ENCODE measurements around the gene CCDC92B. TPM values are rescaled to one million over a fixed set of nuclear protein-coding genes. Genes with fewer than 3 reads are reported as not detected.

The CCDC92B gene
- total RNA-seq, 1 donor from 2014 or later = 0.68 TPM

DNA sequence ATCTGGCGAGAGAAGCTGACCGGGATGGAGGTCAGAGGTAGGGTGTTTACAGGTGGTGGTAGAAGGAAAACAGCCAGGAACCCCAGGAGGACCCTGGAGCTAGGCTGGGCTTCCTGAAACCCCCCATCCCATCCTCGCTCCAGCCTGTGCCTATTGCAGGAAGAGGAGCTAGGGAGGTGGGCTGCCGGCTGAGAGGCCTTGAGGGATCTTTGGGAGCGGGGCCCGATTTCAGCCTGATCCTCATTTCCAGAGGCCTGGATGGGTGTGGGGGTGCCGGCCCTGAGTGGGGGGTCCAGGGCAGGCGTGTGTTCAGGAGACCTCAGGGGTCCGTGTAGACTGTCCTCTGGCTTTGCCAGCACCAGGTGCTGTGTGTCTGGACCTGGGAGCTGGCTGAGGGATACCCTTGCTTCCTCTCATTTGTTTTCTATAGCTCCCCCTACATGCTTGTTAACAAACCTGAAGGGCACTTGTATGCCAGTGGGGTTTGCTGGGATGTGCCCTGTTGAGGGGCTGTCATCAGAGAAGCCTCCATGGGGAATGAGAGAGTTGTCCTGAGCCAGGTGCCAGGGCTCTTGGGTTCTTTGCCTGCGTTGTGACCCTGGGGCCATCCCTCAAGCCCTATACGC, 27.9 kb upstream of the CCDC92B start:
- no peak for ATAC-seq

DNA sequence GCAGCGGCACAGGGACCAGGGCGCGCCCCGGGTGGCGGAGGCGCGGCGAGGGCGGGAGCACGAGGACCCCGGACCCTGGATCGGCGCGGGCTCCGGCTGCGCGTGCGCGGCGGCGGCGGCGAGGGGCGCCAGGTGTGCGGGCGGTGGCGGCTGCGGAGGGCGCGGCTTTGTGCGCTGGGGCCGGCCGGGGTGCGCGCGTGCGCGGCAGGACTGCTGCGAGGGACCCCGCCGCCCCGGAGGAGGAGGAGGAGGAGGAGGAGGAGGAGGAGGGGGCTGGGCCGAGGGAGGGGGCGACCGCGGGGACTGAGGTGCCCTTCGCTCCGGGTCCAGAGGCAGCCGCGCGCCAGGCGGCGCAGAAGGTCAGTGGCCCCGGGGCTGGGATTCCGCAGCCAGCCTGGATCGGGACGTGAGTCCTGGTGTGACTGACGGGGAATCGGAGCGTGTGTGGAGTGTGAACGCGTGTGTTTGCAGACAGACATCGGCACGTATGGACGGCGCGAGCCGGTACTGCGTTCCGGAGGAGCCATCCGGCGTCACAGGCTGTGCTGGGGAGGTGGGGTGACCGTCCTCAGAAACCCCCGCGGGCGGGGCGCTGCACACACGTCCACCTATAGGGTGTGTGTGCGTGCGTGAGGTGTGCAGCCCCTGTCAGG, 27.3 kb upstream of the CCDC92B start:
- peak; percentile 41 for ATAC-seq

DNA sequence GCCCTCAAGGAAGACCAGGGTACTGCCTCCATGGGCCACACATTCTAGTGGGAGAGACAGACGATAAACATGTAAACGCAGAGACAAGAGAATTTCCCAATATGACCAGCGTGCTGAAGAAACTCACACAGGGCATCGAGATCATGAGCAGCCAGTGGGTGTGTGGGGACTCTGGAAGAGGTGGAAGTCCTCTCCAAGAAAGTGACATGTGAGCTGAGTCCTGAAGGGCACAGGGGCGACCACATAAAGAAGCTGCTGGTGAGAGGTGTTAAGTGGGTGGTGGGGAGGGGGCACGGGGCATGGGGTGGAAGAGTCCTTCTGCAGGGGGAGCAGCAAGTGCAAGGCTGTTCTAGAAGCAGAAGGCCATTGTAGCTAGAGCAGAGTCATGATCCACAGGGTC, 25.8 kb upstream of the CCDC92B start:
- ATAC-seq = no peak

DNA sequence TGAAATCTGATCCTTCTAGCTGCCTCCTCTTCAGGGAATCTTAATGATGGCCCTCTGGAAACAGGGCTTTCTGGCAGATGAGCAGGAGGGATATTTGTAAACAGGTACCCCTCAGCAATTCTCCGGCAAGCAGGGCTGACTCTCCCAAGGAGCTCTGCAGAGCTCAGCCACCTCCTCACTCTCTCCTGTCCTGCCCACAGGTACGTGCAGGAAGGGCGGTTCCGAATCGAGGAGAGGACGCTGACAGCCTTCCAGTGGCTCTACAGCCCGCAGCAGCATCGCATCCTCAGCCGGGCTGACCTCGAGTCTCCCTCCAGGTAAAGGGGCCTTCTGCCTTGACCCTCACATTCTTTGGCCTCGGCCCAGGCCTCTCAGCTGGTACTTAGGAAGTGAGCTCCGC, 20.7 kb upstream of the CCDC92B start:
- ATAC-seq = no peak

DNA sequence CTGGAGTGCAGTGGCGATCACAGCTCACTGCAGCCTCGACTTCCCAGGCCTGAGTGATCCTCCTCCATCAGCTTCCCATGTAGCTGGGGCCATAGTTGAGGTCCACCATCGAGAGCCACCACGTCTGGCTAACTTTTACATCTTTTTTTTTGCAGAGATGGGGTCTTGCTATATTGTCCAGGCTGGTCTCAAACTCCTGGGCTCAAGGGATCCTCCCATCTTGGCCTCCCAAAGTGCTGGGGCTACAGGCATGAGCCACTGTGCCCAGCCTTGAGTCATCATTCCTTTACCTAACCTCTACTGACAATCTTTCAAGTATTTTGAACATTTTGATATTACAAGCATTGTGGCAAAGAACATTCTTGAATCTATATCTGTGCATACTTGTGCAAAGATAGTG, 9.4 kb upstream of the CCDC92B start:
- no peak for ATAC-seq

DNA sequence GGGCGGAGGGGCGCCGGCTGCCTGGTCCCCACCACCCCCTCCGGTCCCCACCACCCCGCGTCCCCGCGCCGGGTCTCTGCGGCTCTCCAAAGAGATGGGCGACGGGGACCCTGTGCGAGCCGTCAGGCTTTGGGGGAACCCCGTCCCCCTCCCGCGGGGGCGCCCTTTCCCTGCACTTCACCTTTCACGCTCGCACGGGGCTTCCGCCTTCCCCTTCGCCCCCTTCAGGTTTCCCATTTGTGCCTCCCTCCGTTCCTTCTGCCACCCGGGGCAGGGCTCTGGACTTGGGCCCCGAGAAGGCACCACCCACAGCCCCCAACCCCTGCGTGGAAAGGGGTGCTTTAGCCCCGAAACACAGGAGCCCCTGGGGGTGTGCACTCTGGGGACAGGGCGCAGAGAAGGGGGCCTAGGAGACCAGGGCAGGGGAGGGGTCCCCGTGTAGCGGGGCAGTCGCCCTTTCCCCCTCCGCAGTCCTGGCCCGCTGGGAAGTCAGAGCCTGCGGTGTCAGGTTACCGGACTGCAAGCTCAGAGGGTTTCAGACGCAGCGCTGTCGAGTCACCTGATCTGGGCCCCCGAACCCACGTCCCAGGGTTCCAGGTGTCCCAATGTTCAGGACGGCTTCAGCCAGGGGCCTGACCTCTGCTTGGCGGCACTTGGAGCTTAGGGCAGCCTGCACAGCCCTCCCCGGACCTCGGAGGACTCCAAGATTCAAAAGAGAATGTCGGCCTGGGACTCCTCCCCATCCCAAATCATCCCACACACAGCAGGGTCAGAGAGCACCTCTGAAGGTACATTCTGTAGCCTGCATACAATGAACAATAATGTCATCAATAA, 6.7 kb upstream of the CCDC92B start:
- ATAC-seq = peak; percentile 45

DNA sequence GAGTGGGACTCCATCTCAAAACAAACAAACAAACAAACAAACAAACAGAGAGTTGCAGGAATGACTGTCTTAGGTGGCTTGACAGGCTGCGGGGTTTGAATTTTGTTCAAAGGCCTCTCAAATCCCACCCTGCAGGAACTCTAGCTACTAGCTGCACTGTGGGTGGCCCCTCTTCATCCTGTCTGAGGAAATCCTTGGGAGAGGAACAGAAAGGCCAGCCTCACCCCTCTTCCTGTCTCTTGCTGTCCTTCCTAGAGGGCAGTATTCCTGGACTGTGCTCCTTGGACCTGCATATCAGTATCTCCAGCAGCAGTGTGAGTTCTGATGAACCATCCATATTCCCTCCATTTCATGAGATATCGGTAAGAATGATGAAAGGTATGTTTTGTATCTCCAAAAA, 2.0 kb upstream of the CCDC92B start:
- no peak for ATAC-seq

DNA sequence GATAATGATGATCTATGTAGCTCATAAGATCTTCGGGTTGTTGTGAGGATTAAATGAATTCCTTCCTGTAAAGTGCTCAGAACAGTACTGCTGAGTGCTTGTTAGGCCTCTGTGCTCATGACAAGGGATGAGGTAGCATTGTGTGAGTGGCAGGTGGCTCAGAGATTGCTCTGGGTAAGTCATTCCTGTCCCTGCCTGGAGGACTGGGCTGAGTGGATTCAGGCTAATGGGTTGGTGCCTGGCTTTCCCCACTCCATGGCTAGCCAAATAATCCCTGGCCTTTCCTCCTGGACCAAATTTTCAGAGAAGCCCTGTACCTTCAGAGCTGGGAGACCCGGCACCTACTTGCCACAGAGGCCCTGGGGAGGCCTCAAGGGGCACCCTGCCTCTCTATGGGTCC, 1.3 kb upstream of the CCDC92B start:
- no peak for ATAC-seq

DNA sequence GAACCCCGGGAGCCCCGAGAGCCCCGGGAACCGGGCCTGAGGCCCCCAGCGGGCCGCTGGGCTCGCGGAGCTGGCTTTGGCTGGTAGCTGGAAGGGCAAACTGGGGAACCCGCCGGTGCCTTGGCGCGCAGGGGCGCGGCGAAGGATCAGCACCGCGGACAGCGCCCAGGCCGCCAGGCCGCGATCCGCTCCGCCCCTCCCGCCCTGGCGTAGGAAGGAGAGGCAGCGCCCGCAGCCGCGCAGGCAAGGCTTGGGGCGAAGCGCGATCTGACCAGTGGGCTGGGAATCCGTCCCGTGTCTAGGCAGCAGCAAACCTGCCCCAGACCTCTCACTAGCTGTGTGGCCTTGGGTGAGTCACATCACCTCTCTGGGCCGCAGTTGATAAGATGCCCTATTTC, 331 bp upstream of the CCDC92B start:
- ATAC-seq = peak; percentile 93

DNA sequence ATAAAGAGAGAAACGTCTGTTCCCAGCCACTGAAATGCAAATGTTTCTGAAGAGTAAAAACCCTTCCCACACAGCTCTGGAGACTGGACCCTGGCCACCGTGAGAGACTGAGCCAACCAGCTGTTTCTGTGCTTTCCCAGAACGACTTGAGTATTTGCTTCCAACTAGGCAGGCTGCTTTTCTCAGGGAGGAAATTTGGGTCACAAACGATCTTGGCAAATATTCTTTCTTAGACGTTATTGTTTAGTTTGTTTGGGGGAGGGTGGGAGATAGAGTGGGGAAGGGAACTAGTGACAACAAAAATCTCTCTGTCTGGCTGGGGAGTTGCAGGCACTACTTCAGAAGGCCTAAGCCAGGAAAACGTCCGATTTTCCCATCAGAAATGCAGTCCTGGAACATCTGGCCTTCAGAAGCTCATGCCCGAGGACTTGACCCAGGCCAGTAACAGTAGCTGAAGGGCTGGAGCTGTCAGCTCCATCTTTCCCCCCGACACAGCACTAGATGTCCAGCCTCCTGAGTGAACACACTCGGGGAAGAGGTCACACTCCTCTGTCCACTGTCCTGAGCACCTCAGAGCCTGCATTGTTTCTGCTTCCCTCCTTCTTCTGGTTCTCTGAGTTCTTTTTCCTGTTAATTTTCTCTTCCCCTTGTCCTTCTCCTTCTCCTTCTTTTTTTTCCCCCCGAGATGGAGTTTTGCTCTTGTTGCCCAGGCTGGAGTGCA, 4.0 kb downstream of the CCDC92B start:
- no peak for ATAC-seq

DNA sequence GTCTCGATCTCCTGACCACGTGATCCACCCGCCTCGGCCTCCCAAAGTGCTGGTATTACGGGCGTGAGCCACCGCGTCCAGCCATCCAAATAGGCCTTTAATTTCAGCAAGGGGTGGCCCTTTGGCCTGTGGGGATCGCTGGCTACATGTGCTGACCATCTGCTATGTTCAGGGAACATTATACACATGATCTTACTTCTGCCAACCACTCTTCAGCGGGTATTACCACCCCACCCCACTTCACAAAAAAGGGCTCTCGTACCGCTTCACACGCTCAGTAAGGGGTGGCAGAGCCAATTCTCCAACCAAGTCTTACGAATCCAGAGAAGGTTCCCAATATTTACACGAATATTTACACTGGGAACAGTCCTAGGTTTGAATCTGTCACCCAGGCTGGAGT, 11.8 kb downstream of the CCDC92B start:
- no peak for ATAC-seq

DNA sequence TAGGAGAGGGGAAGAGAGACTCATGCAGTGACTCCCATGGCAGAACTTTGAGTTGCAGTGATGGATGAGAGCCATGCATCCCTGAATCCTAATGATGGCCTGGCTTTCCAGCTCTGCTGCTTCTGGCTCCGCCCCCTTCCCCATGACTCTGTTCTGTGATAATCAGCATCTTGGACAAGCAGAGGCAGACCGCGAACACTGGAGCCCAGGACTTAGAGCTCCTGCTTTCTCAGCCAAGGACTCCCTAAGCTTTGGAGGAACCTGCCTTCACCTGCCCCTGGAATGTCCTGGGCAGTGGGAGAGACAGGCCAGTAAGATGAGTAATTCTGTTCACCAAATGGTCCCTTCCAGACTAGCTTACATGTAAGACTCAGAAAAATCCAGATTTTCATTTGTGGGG, 12.5 kb downstream of the CCDC92B start:
- peak; percentile 75 for ATAC-seq

DNA sequence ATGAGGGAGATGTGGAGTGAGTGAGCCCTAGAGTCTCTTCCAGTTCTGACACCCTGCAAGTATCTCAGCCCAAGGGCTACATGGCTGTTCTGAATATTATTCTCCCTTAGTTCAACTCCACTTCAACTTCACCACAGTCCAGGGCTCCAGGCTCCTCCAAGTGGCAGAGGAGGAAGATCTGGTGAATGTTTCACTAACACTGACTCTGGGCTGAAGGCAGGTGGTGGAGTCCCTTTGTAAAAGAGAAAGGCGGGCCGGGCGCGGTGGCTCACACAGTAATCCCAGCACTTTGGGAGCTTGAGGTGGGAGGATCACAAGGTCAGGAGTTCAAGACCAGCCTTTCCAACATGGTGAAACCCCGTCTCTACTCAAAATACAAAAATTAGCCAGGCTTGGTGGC, 13.6 kb downstream of the CCDC92B start:
- ATAC-seq = no peak

DNA sequence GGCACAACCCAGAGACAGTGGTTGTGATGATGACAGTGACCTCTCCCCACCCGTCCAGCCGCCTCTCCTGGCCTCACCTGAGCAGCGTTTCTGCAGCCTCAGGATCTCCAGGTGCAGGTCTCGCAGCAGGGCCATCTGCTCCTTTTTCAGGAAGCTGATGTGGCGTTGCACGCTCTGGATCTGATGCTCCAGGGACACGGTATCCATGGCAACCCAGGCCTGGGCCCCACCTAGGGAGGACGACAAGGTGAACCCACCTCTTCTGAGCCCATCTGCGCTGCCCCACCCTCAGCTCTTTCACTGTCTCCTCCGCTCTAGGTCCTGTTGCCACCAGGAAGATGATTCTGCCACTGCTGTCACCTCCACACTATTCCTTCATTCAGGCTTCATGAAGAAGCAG, 14.5 kb downstream of the CCDC92B start:
- no peak for ATAC-seq

DNA sequence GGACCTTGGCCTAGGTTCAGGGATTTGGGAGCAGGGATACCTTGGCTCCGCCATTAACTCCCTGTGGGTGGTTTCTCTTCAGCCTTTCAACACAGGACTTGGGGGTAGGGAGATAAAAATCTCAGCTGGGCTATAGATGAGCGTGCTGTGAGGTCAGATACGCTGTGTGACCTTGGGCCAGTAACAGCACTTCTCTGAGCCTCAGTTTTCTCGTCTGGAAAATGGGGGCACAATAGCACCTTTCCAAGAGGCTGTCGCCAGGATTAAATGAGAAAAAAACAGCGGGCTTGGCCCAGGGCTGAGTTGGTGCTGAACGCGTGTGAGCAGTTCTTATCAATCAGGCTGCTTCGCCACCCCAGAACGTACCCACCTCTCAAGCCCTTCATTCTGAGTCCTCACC, 17.6 kb downstream of the CCDC92B start:
- ATAC-seq = no peak

DNA sequence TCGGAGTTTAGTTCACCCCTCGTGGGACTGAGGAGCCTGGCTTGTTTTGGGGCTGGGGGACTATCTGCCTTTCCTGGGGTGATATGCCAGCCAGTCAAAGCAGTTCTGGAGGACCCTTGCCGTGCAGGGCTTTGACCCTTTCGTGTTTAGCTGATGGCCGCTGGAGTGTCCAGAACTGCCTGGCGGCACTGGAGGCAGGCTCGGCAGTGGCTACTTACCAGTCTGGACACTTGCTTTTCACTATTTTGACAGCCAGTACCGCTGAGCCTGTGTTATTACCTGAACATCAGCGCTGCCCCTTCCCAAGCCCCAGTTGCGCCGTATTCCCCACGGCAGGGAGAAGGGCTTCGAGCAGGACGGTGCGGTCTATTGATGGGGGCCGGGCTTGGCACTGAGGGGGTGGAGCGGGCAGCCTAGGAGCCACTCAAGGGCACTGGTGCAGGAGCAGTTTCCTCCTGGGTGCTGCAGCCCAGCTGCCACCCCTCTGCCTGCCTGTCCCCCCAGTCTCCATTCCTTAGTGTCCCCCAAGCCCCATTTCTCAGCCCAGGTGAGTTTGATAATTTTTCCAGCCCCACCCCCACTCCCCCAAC, 18.6 kb downstream of the CCDC92B start:
- no peak for ATAC-seq

DNA sequence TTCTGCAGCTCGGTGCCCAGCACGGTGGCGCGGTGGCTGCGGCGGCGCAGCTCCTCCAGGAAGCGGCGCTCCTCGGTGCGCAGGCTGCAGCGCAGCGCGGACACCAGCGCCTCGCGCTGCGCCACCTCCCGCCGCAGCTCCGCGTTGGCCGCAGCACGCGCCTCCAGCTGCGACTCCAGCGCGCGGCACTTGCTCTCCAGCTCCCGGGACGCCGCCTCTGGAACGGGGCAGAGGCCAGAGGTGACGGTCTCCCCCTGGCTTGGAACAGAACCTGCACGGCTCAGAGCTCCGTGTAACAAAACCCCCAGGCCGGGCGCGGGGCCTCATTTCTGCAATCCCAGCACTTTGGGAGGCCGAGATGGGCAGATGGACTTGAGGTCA, 24.7 kb downstream of the CCDC92B start:
- ATAC-seq = peak; percentile 62

DNA sequence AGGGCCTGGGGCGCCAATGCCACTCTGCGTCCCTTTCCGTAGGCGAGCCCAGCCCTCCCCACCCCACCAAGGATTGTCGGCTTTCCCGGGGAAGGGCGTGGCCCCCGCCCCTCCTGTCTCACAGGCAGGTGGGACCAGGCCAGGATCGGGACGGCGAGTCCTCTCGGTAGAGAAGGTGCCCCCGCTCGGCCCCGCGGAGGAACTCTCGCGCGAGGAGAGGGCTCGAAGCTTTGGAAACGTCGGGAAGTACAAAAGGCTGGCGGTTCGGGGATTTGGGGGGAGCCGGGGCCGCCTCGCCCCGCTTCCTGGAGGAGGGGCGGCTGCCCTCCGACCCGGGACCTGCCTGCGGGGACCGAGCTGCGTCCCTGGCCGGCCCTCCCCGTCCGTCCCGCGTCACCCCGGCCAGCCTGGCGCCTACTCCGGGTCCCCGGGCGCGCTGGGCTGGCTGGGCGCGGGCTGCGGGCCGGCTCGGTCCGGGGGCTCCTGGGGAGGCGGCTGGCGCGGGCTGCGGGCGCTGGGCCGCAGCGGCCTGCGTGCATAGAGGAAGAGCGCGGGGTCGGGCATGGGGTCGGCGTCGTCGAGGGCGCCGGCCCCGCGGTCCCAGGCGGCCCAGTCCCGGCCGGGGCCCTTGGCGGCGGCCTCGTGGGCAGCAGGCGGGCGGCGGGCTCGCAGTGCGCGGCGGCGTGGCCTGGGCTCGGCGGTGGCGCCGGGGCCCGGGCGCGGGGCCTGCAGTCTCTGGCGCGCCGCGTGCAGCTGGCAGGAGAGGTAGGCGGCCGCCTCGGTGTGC, 25.3 kb downstream of the CCDC92B start:
- peak; percentile 35 for ATAC-seq

DNA sequence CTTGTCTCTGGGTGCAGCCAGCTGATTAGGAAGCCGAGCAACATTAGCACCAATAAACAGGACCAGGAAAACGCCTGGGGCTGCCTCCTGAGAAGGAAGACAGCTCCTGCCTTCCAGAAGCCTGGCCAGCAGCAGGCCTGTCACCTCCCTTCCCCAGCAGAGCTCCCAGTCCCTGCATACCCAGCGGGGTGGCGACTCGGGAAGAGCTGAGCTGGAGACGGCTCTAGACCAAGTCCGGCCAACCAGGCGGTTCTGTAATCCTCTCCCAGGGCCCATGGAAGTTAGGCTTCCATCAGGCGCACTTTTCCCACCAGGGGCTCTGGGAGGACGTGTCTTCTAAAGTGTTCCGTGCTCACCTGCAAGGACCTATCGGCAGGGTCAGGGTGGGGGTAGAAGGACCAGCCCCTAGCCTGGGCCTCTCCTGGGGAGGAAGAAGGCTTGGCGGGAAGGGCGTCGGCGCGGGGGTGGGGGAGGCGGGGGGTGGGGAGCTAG, 25.9 kb downstream of the CCDC92B start:
- ATAC-seq = peak; percentile 20

DNA sequence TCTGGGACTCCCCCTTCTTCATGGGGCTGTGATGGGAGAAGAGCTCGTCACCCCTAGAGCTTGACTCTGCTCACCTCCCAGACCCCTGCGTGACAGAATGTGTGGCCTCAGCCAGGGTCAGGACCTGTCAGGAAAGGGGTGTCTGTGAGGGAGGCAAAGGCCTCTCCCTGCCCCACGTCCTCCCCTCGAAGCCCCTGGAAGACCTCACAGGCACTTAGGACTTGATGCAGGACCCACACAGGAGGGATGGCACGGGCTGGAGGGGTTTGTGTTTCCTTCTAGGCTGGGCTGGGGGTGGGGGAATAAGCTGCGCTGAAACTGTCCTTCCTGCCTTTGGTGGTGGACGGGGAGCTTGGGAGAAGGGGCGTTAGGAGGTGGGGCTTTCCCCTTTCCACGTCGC, 26.8 kb downstream of the CCDC92B start:
- ATAC-seq = no peak

DNA sequence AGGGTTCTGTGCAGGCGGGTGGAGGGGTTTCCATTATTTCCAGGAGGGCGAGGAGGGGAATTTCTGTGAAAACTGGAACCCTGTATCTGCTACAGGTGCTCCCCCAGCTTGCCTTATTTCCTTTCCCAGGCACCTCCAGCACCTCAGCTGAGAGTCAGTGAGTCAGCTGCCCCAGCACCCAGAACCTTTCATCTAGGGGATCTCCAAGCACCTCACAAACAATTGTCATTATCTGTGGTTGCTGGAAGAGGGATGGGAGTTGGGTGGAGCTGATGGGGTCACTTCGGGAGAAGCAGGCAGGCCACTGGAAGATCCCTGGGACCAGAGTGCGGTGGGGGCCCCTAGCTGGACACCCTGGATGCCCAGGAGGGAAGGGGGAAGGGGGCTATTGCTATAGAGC, 27.8 kb downstream of the CCDC92B start:
- ATAC-seq = no peak

DNA sequence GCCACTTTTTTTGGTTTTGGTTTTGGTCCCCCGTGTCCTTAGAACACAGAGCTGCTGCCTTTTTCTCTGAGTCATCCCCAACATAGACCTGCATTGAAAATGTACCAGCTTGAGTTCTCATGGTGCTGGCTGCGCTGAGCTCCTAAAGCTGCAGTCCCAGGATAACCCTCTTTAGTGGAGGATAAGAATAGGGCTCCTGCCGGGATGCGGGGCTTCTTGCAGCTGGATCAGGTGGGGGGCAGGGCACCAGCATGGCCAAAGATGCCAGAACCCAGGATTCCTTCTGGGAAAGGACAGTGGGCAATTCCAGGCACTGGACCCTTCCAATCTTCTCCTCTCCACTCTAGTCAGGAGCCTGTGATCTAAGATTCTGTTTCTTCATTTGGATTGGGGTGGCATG, 29.6 kb downstream of the CCDC92B start:
- ATAC-seq = no peak
